HEK293 (cell line): ENCODE measurements around the gene MTUS2.

Experiments
- CTCF ChIA-PET: fragments of 350-600 bp; formaldehyde crosslinking; extraction: SDS; loops from one replicate; lab custom pipeline; 2021; ENCODE audit warnings: antibody characterized with exemption; lab: Yijun Ruan, JAX
- POLR2A ChIA-PET: fragments of 300-600 bp; formaldehyde crosslinking; extraction: SDS; loops from one replicate; lab custom pipeline; 2020; ENCODE audit warnings: antibody characterized with exemption, inconsistent platforms; lab: Yijun Ruan, JAX
- H3K27ac ChIP-seq: fragments of 200-500 bp; sonication (Bioruptor generic); 2 replicates; pipeline ENCODE4 v1.5.1; 2014; ENCODE audit warnings: low read depth, low read length, control low read depth, inconsistent platforms; ENCODE audit errors: extremely low read depth
- H3K36me3 ChIP-seq, 2 experiments: fragments of 200-500 bp in 1 of 2; sonication (Bioruptor generic) in 1 of 2; 1 replicate in 1 of 2; 2 replicates in 1 of 2; pipeline ENCODE4 v1.5.1; 2014 to 2017; ENCODE audit warnings: inconsistent platforms in 2 of 2, low read length in 2 of 2; ENCODE audit not compliant: control insufficient read depth in 2 of 2, insufficient read depth in 1 of 2
- H3K4me1 ChIP-seq: fragments of 200-500 bp; sonication (Bioruptor generic); 2 replicates; pipeline ENCODE4 v1.5.1; 2014; ENCODE audit warnings: mild to moderate bottlenecking, low read length, inconsistent platforms; ENCODE audit not compliant: control insufficient read depth, insufficient read depth
- H3K4me3 ChIP-seq: 2 replicates; pipeline ENCODE4 v1.5.1; 2011; ENCODE audit warnings: low read depth, mild to moderate bottlenecking, control low read depth, low read length, moderate library complexity
- H3K9me3 ChIP-seq: fragments of 200-500 bp; sonication (Bioruptor generic); 2 replicates; pipeline ENCODE4 v1.5.1; 2014; ENCODE audit warnings: low read depth, low read length, inconsistent platforms; ENCODE audit not compliant: control insufficient read depth, insufficient read depth
- GLIS2 ChIP-seq: fragments of 450-650 bp; formaldehyde crosslinking; IDR thresholded peaks from 2 replicates; pipeline ENCODE4 v1.5.1; 2016; ENCODE audit warnings: missing biosample characterization, missing genetic modification characterization
- HOXC10 ChIP-seq: sonication (generic); formaldehyde crosslinking; IDR thresholded peaks from 2 replicates; pipeline ENCODE4 v1.8.1; 2023; ENCODE audit warnings: mild to moderate bottlenecking, missing genetic modification reagents
- SCRT2 ChIP-seq: fragments of 450-650 bp; formaldehyde crosslinking; IDR thresholded peaks from 2 replicates; pipeline ENCODE4 v1.5.1; 2016; ENCODE audit warnings: missing biosample characterization, missing genetic modification characterization
- ZFP37 ChIP-seq: fragments of 450-650 bp; formaldehyde crosslinking; IDR thresholded peaks from 2 replicates; pipeline ENCODE4 v1.5.1; 2016; ENCODE audit warnings: missing biosample characterization, missing genetic modification characterization
- ZNF140 ChIP-seq: fragments of 450-650 bp; formaldehyde crosslinking; IDR thresholded peaks from 2 replicates; pipeline ENCODE4 v1.5.1; 2016; ENCODE audit warnings: missing biosample characterization, missing genetic modification characterization
- ZNF148 ChIP-seq: fragments of 450-650 bp; formaldehyde crosslinking; IDR thresholded peaks from 2 replicates; pipeline ENCODE4 v1.5.0; 2017; ENCODE audit warnings: missing biosample characterization, missing genetic modification characterization, borderline replicate concordance
- ZNF221 ChIP-seq: fragments of 450-650 bp; formaldehyde crosslinking; IDR thresholded peaks from 2 replicates; pipeline ENCODE4 v1.5.1; 2017; ENCODE audit warnings: missing biosample characterization, missing genetic modification characterization, borderline replicate concordance
- ZNF354C ChIP-seq: fragments of 450-650 bp; formaldehyde crosslinking; IDR thresholded peaks from 2 replicates; pipeline ENCODE4 v1.5.1; 2016; ENCODE audit warnings: missing biosample characterization, missing genetic modification characterization, low read depth, borderline replicate concordance
- ZNF518A ChIP-seq: fragments of 450-650 bp; formaldehyde crosslinking; conservative IDR thresholded peaks from 2 replicates; pipeline ENCODE4 v1.5.1; 2016; ENCODE audit warnings: low read depth, missing biosample characterization, missing genetic modification characterization
- TF ChIP-seq, protein P1 (sequence below): fragments of 450-650 bp; formaldehyde crosslinking; IDR thresholded peaks from 2 replicates; pipeline ENCODE4 v1.5.1; 2016; ENCODE audit warnings: missing biosample characterization, missing genetic modification characterization, borderline replicate concordance

Gene MTUS2

DNA sequence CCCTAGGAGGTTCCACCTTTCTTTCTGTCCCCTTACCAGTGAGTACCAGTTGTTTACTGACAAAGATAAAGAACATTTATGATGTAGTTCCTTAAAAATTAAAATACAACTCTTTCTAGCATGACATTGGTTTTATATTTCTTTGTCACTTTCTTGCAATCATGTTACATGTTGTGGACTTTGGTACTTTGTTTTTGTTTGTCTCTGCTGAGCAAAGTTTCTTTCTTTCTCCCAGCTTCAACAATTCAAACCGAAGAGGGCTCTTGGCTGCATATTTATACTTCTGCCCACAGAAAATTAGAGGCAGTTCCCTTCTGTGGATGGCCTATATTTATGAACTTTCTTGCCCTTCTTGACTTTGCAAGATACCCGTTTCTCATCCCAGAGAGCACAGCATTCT lies 201.2 kb downstream of the MTUS2 start:
- POLR2A ChIA-PET = no interaction called here
- no peak for TF ChIP-seq GLIS2 (tag by site-specific recombination)
- TF ChIP-seq ZNF354C (tag by site-specific recombination) = no peak
- TF ChIP-seq SCRT2 = no peak
- no peak overlapping the region for H3K4me3 ChIP-seq
- no peaks in the 10 kb centered on the region for H3K9me3 ChIP-seq
- CTCF ChIA-PET = no interaction called here
- no peaks in the 10 kb centered on the region for H3K4me1 ChIP-seq
- no peaks in the 10 kb centered on the region for H3K36me3 ChIP-seq
- H3K27ac ChIP-seq = no peak overlapping the region

- CTCF ChIA-PET = no interaction called here
These were observed 201.6 kb downstream of the MTUS2 start for GRCh38 chr13:29021717-29022116.

More at GRCh38 chr13:29021717-29022116, 201.6 kb downstream of the MTUS2 start:
- H3K27ac ChIP-seq = no peak overlapping the region
- no peak overlapping the region for H3K4me3 ChIP-seq
- TF ChIP-seq ZNF221 (tag by site-specific recombination) = no peak
- no peak for TF ChIP-seq ZNF518A (tag by site-specific recombination)
- no peak for TF ChIP-seq ZNF140
- TF ChIP-seq ZNF148 (tag by site-specific recombination) = no peak
- no peak for TF ChIP-seq HOXC10
- no peak for TF ChIP-seq ZFP37 (tag by site-specific recombination)
- TF ChIP-seq, protein P1, sequence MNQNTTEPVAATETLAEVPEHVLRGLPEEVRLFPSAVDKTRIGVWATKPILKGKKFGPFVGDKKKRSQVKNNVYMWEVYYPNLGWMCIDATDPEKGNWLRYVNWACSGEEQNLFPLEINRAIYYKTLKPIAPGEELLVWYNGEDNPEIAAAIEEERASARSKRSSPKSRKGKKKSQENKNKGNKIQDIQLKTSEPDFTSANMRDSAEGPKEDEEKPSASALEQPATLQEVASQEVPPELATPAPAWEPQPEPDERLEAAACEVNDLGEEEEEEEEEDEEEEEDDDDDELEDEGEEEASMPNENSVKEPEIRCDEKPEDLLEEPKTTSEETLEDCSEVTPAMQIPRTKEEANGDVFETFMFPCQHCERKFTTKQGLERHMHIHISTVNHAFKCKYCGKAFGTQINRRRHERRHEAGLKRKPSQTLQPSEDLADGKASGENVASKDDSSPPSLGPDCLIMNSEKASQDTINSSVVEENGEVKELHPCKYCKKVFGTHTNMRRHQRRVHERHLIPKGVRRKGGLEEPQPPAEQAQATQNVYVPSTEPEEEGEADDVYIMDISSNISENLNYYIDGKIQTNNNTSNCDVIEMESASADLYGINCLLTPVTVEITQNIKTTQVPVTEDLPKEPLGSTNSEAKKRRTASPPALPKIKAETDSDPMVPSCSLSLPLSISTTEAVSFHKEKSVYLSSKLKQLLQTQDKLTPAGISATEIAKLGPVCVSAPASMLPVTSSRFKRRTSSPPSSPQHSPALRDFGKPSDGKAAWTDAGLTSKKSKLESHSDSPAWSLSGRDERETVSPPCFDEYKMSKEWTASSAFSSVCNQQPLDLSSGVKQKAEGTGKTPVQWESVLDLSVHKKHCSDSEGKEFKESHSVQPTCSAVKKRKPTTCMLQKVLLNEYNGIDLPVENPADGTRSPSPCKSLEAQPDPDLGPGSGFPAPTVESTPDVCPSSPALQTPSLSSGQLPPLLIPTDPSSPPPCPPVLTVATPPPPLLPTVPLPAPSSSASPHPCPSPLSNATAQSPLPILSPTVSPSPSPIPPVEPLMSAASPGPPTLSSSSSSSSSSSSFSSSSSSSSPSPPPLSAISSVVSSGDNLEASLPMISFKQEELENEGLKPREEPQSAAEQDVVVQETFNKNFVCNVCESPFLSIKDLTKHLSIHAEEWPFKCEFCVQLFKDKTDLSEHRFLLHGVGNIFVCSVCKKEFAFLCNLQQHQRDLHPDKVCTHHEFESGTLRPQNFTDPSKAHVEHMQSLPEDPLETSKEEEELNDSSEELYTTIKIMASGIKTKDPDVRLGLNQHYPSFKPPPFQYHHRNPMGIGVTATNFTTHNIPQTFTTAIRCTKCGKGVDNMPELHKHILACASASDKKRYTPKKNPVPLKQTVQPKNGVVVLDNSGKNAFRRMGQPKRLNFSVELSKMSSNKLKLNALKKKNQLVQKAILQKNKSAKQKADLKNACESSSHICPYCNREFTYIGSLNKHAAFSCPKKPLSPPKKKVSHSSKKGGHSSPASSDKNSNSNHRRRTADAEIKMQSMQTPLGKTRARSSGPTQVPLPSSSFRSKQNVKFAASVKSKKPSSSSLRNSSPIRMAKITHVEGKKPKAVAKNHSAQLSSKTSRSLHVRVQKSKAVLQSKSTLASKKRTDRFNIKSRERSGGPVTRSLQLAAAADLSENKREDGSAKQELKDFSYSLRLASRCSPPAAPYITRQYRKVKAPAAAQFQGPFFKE (tag by site-specific recombination) = no peak
- TF ChIP-seq, all 188 proteins: peak for 0
- no peaks in the 10 kb centered on the region for H3K9me3 ChIP-seq
- no peaks in the 10 kb centered on the region for H3K4me1 ChIP-seq
- H3K36me3 ChIP-seq = no peaks in the 10 kb centered on the region
- POLR2A ChIA-PET = no interaction called here
